ENCODE results near the gene MRPL27.

DNA sequence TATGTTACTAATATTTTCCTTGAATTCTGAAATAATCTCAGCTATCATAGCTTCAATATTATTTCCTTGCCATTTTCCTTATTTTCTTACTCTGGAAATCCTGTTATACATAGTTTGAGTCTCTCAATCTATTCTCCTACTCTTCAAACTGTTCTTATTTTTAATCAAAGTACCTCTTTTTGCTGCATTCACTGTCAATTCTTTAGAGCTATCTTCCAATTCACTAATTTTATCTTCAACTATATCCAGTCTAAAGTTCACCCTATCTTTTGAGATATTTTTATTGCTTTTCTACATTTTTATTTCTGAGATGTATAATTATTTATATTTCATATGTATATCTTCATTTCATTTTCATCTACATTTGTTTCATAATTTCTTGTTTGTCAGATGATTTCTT, 34.3 kb downstream of the MRPL27 start:
- TF ChIP-seq, protein P1, sequence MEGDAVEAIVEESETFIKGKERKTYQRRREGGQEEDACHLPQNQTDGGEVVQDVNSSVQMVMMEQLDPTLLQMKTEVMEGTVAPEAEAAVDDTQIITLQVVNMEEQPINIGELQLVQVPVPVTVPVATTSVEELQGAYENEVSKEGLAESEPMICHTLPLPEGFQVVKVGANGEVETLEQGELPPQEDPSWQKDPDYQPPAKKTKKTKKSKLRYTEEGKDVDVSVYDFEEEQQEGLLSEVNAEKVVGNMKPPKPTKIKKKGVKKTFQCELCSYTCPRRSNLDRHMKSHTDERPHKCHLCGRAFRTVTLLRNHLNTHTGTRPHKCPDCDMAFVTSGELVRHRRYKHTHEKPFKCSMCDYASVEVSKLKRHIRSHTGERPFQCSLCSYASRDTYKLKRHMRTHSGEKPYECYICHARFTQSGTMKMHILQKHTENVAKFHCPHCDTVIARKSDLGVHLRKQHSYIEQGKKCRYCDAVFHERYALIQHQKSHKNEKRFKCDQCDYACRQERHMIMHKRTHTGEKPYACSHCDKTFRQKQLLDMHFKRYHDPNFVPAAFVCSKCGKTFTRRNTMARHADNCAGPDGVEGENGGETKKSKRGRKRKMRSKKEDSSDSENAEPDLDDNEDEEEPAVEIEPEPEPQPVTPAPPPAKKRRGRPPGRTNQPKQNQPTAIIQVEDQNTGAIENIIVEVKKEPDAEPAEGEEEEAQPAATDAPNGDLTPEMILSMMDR (conservative IDR thresholded peaks at IDR 0.05 in 1 of 2, IDR thresholded peaks at IDR 0.05 in 1 of 2; ENCODE audit: extremely low read depth in 1 of 2, insufficient read depth in 1 of 2, low read depth in 1 of 2, low read length in 2 of 2), result no peak
- no peak for TF ChIP-seq EZH2 (IDR thresholded peaks at IDR 0.05; ENCODE audit: borderline replicate concordance, low read length)

Data from mammary epithelial cell (primary cell).